Neutrophil (primary cell): Measurements from ENCODE around the gene BICD1.

Experiments used
- H3K27ac ChIP-seq: fragments of 200-600 bp; sonication (generic); 2 replicates; pipeline ENCODE4 v1.5.1; 2016; ENCODE audit warnings: mild to moderate bottlenecking, moderate library complexity
- H3K27me3 ChIP-seq: fragments of 200-600 bp; sonication (generic); 2 replicates; pipeline ENCODE4 v1.6.0; 2016; ENCODE audit warnings: mild to moderate bottlenecking
- H3K36me3 ChIP-seq: fragments of 200-600 bp; sonication (generic); 2 replicates; pipeline ENCODE4 v1.5.1; 2017
- H3K4me1 ChIP-seq, 2 experiments: fragments of 200-600 bp in 1 of 2; sonication (generic) in 1 of 2; 1 replicate in 1 of 2; 2 replicates in 1 of 2; pipeline versions ENCODE4 v1.5.1 to v1.6.1; 2013 to 2016; ENCODE audit warnings: low read depth in 1 of 2, low read length in 1 of 2, mild to moderate bottlenecking in 1 of 2, moderate library complexity in 1 of 2; ENCODE audit not compliant: control insufficient read depth in 1 of 2, insufficient read depth in 1 of 2
- H3K4me3 ChIP-seq, 2 experiments: fragments of 200-600 bp in 1 of 2; sonication (generic) in 1 of 2; 1 replicate in 1 of 2; 2 replicates in 1 of 2; pipeline ENCODE4 v1.5.1; 2013 to 2016; ENCODE audit warnings: low read depth in 1 of 2, low read length in 1 of 2, mild to moderate bottlenecking in 1 of 2, moderate library complexity in 1 of 2
- H3K9me3 ChIP-seq: fragments of 200-600 bp; sonication (generic); 2 replicates; pipeline ENCODE4 v1.5.1; 2016
- CTCF ChIP-seq: fragments of 200-600 bp; sonication (generic); IDR thresholded peaks from 2 replicates; pipeline ENCODE4 v1.5.1; 2016; ENCODE audit warnings: antibody characterized with exemption

The BICD1 gene

DNA sequence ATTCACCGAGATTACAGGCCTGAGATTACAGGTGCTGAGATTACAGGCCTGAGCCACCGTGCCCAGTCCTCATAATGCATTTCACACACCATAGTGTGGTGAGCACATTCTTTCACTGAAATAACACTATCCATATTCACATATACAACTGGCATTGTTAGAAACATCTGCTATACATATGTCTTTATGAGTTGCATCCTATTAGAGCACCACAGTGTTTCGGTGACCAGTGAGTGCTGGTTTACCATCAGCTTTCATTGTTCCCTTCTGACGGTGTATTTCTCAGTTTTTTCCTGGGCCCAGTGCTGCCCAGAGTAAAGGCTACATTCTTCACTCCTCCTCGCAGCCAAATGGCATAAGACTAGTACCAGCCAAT lies 196.5 kb downstream of the BICD1 start:
- Histone ChIP-seq H3K27ac (no peak overlapping the region), H3K9me3 (no peaks in the 10 kb centered on the region), H3K4me1 (no peaks in the 10 kb centered on the region), H3K27me3 (no peaks in the 10 kb centered on the region), H3K36me3 (no peaks in the 10 kb centered on the region), H3K4me3 (no peak overlapping the region)
- TF ChIP-seq CTCF = no peak

GRCh38 chr12:32305163-32305562 lies 198.5 kb downstream of the BICD1 start:
- TF ChIP-seq CTCF = no peak
- no peaks in the 10 kb centered on the region for H3K27me3 ChIP-seq
- H3K36me3 ChIP-seq = no peaks in the 10 kb centered on the region
- H3K9me3 ChIP-seq = no peaks in the 10 kb centered on the region
- H3K4me1 ChIP-seq = no peaks in the 10 kb centered on the region
- H3K27ac ChIP-seq = no peak overlapping the region
- no peak overlapping the region for H3K4me3 ChIP-seq

GRCh38 chr12:32307326-32307725 lies 200.7 kb downstream of the BICD1 start:
- Histone ChIP-seq H3K27ac (no peak overlapping the region), H3K4me1 (no peaks in the 10 kb centered on the region), H3K36me3 (no peaks in the 10 kb centered on the region), H3K9me3 (no peaks in the 10 kb centered on the region), H3K4me3 (no peak overlapping the region), H3K27me3 (no peaks in the 10 kb centered on the region)
- TF ChIP-seq CTCF = no peak

GRCh38 chr12:32309811-32310736 lies 203.4 kb downstream of the BICD1 start:
- Histone ChIP-seq H3K4me1 (no peaks in the 10 kb centered on the region), H3K27ac (no peak overlapping the region), H3K27me3 (no peaks in the 10 kb centered on the region), H3K4me3 (no peak overlapping the region), H3K9me3 (no peaks in the 10 kb centered on the region), H3K36me3 (no peaks in the 10 kb centered on the region)
- TF ChIP-seq CTCF = no peak

DNA sequence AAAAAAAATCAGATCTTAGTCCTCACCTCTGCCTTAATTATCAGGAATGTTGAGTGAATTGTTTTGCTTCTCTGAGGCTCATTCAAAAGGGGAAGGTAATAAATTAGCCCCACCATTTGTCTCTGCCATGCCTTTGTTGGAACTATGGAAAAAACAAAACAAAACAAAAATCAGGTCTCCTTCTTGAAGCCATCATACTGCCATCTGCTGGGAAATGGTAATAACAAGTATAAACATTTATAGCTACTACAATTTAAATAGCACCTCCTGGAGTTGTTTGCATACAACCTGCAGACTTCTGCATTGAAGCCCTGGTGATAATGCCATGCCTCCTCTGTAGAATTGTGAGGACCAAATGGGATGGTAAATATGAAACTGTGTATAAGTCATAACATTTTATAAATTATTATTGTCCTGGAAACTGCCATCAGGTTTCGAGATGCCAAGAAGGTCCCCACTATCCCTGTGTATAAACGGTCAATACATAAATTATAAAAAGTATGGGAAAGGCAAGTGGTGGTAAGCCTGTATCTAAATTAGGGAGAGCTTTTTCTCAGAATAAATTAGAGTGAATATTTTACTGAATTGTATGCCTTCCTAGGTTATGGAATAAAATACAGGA lies 205.5 kb downstream of the BICD1 start:
- no peaks in the 10 kb centered on the region for H3K9me3 ChIP-seq
- no peaks in the 10 kb centered on the region for H3K4me1 ChIP-seq
- H3K27me3 ChIP-seq = no peaks in the 10 kb centered on the region
- no peak overlapping the region for H3K27ac ChIP-seq
- no peak for TF ChIP-seq CTCF
- no peaks in the 10 kb centered on the region for H3K36me3 ChIP-seq
- H3K4me3 ChIP-seq = no peak overlapping the region
